ENCODE results near the gene TNFRSF12A.

DNA sequence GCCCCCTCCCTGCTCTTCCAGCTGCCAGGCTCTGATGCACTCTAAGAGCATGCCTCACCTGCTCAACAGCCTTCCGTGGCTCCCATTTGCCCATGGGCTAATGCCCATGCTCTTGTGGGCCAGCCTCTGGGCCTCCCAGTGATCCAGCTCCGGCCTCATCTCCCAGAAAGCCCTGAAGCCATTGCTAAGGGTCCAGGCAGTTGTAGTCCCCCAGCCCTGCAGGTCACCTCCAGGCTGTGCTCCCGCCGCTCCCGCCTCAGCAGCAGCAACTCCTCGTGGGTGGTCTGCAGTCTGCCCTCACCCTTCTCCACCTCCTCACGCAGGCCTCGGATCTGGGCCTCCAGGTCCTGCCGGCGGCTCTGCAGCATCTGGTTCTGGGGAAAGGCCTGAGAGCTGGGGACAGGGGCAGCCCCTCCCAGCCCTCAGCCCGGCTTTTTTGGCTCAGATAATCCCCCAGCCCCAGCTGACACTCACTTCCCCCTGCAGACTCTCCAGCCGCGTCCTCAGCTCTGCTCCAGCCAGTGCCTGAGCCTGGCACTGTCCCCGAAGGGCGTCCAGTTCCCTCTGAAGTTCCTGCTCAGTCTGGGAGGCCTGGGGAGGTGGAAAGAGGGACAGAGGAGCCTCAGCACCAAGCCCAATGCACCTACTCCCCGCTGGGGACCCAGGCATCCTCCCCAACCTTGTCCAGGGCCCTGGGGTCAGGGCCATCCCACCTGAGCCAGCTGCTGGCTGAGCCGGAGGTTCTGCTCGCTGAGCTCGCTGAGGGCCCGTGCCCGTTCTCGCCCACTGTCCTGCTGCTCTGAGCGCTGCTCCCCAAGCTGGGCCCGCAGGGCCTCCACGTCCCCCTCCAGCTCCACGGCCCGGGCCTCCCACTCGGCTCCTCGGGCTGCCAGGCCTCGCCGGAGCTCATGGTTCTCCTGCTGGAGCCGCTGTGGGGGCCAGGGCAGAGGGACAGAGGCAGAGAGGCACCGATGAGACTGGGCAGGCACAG lies 10.3 kb downstream of the TNFRSF12A start:
- TF ChIP-seq, protein P1, sequence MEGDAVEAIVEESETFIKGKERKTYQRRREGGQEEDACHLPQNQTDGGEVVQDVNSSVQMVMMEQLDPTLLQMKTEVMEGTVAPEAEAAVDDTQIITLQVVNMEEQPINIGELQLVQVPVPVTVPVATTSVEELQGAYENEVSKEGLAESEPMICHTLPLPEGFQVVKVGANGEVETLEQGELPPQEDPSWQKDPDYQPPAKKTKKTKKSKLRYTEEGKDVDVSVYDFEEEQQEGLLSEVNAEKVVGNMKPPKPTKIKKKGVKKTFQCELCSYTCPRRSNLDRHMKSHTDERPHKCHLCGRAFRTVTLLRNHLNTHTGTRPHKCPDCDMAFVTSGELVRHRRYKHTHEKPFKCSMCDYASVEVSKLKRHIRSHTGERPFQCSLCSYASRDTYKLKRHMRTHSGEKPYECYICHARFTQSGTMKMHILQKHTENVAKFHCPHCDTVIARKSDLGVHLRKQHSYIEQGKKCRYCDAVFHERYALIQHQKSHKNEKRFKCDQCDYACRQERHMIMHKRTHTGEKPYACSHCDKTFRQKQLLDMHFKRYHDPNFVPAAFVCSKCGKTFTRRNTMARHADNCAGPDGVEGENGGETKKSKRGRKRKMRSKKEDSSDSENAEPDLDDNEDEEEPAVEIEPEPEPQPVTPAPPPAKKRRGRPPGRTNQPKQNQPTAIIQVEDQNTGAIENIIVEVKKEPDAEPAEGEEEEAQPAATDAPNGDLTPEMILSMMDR (IDR thresholded peaks at IDR 0.05) = no peak
- no peak for TF ChIP-seq POLR2A (IDR thresholded peaks at IDR 0.05)

Measured in Peyer's patch (tissue), 4 donors.